ENCODE data around the gene ANO2.
"Not testable (repeated sequence)": the region's sequence is repeated elsewhere in the genome, so short reads cannot be mapped to it uniquely, and the experiment has no call there.

ANO2 gene

DNA sequence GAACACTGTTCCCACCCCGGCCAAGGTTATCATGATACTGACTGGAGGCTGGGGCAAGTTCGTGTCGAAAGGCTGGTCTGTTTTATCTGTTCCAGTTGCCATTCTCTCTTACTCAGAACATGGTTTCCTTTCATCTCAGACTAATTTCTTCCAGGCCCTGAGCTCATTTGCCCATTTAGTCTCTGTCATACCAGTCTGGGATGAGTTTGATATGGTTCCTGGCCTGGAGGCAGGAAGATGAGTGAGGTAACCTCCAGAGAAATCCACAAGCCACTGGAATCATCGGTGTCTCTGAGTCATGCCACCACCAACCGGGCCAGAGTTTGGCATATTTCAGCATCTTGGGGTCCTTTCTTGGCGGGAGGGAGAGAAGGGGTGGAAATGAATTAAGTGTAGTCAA, 398.4 kb downstream of the ANO2 start:
- no peak for DNase-seq (ENCODE audit: low spot score)

DNA sequence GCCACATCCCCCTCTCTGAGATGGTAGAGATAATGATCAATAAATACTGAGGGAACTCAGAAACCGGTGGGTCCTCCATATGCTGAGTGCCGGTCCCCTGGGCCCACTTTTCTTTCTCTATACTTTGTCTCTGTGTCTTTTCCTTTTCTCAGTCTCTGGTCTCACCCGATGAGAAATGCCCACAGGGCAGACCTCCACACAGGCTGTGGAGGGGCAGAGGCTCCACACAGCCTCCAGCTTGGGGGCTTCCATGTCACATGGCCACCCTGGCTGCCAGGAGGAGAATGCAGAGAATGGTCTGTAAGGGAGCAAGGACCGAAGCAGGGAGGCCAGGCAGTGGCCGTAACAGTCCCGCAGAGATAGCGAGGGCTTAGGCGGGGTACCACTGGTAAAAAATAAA, 407.3 kb downstream of the ANO2 start:
- DNase-seq (ENCODE audit: low spot score) = no peak

DNA sequence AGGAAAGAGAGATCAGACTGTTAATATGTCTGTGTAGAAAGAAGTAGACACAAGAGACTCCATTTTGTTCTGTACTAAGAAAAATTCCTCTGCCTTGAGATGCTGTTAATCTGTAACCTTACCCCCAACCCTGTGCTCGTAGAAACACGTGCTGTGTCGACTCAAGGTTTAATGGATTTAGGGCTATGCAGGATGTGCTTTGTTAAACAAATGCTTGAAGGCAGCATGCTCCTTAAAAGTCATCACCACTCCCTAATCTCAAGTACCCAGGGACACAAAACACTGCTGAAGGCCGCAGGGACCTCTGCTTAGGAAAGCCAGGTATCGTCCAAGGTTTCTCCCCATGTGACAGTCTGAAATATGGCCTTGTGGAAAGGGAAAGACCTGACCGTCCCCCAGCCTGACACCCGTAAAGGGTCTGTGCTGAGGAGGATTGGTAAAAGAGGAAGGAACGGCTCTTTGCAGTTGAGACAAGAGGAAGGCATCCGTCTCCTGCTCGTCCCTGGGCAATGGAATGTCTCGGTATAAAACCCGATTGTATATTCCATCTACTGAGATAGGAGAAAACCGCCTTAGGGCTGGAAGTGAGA, 407.9 kb downstream of the ANO2 start:
- DNase-seq (ENCODE audit: low spot score) = not testable (repeated sequence)

DNA sequence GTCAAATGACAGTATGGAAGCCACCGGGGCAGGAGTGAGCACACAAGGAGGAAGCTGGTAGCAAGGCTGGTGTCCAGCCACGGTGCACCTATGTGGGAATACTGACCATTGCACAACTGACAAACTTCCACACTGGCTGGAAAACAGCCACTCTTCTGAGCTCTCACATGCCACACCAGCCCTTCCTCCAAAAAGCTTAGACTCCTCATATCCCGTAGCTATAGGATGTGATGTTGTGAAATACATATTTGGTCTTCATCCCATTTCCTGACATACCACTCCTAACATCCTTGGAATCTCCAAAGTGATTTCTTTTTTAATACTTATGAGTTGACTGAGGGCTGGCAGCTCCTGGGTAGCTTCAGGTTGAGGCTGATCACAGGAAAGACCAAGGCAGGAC, 409.5 kb downstream of the ANO2 start:
- no peak for DNase-seq (ENCODE audit: low spot score)

DNA sequence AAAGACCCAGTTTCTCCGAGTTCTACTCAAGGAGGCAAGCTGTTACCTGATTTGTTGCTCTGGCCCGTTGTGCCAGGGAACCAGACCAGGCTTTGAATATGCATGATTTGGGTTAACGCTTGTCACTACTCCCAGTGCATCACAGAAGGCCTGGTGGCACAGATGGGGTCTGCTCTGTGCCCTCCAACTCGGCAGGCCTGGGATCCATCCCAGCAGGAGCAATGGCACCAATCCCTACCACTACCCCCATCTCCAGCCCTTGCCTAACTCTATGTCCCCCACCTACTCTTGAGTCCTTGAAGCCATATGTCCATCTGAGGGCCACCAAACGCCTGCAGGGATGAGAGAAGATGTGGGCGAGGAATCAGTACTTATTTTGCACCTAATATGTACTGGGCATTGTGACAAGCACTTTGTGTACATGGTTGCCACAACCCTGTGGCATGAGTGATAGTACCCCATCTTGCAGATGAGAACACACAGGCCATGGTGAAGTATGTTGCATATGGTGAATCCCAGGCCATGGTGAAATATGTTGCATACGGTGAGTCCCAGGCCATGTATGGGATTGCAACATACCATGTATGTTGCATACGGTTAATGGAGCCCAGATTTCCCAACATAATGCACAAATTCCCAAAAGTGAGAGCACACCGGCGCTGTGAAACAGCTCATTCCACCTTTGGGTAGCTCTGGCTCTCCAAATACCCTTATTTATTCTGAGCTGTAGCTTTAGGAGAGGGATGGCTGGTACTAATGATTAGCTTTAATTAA, 410.4 kb downstream of the ANO2 start:
- no peak for DNase-seq (ENCODE audit: low spot score)

DNA sequence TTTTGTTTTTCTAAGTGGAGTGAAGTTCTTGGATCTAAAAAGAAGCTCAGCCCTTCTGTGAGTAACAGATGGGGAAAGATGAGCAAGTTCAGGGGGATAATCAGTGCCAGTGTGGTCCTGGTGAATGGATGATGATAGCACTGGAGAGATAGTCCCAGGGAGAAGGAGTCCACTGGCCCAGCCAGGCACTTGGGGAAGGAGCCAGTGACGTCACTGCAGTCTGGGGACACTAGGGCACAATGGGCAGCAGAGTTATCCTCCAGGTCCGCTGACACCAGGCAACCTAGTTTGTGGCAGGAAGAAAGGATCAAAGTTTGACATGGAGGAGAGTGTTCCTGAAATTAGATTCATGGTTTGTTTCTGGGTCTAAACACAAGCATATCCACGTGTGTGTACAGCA, 411.7 kb downstream of the ANO2 start:
- DNase-seq (ENCODE audit: low spot score) = no peak

DNA sequence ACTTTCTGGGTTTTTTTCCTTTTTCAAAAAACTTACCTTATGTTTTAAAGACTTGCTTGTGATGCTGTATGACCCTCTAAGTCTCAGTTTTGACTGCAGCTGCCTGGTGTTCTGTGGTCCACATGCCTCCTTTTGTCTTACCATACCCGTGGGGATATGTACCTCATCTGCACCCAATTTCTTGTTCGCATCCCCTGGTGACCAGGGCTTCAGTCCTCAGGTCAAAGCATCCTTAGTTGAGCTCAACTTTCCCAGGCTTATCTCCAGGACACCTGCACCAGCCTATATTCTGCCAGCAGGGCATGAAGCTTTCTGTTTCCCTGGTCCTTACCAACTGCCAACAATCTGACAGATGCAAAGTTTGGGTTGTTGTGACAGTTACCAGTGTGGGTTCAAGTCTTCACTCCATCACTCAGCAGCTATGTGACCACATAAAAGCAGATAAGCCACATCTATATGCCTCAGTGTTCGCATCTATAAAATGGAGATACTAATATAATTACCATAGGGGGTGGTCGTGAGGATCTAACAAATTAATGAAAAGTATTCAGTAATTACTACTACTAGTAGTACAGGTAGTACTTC, 419.2 kb downstream of the ANO2 start:
- no peak for DNase-seq (ENCODE audit: low spot score)

DNA sequence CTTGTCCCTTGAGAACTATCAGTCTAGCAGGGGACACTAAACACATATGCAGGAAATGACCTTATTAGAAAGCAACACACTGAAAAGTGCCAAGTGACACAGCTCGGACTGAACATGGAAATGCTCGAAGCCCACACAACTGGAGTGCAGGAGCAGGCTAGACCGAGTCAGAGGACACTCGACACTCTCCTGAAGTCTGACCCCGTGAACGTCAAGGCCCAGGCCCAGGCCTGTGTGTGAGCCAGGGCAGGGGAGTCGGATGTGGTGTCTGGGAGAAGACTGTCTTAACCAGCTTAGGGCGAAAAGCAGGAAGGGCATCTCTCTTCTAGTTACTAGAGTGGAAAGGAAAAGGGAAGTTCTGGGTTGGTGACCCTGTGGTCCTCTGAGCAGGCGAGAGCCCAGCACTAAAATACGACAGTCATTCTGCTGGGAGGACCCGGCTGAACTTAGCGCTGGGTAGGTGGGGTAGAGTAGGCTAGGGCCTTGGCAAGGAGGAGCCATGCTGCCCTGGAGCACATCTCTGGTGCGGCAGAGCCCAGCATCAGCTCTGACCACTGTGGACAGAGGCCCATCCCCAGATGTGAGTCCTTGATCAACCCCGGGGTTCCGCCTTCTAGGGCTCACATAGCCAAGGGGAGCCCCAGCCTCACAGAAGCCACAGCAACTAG, 420.2 kb downstream of the ANO2 start:
- no peak for DNase-seq (ENCODE audit: low spot score)

DNA sequence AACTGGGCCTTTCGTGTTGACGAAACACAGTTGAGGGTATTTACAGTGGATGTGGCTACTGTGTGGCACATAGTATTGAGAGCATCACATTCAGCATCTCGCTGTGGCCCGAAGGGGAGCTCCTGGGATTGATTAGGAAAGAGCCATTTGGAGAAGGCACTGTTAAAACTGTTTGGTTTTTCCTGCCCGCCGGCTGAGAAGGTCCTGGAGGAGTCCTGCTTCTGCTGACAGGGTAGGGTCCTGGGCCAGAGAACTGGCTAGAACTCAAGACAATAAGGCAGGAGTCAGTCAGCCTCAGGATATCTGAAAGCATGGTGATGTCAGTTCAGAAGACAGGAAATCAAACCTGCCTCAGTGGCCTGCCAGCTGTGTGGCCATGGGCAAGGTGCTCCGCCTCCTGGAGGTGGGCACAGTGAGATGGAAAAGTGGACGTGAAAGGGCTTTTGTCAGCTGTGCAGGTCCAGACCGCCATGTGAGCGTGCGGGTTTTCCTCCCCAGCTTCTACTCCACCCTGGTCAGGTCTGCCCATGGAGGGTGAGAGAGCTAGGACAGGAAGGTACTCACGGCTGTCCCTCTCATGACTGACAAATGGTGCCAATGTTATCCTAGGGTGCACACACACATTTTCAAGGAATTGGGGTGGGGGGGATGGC, 420.8 kb downstream of the ANO2 start:
- DNase-seq (ENCODE audit: low spot score) = no peak

DNA sequence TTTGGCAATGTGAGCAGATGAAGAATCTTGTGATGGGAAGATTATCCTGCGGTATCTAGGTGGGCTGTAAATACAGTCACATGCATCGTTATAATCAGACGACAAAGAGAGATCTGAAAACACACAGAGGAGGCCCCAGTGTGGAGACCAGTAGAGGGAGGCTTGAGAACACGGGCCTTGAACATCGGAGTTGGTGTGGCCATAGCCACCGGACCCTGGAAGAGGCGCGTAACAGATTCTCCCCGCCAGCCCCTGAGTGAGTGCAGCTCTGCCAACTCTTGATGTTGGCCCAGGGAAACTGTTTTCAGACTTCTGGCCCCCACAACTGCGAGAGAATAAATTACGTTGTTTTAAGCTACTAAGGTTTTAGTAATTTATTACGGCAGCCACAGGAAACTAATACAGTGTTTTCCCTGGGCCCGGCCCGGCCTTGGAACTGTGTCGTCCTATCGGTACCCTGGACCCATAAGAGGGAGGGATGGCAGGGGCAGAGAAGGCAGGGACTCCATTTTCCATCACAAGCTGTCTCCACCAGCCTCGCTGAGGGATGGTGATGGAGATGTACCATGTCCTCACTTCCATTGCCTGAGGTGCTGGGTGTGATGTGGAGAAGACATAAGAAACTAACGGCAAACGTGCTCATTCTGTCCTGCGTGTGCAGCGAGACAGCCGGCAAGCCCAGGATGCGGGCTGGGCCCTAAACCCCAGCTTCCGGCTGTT, 421.5 kb downstream of the ANO2 start:
- DNase-seq (ENCODE audit: low spot score) = no peak

DNA sequence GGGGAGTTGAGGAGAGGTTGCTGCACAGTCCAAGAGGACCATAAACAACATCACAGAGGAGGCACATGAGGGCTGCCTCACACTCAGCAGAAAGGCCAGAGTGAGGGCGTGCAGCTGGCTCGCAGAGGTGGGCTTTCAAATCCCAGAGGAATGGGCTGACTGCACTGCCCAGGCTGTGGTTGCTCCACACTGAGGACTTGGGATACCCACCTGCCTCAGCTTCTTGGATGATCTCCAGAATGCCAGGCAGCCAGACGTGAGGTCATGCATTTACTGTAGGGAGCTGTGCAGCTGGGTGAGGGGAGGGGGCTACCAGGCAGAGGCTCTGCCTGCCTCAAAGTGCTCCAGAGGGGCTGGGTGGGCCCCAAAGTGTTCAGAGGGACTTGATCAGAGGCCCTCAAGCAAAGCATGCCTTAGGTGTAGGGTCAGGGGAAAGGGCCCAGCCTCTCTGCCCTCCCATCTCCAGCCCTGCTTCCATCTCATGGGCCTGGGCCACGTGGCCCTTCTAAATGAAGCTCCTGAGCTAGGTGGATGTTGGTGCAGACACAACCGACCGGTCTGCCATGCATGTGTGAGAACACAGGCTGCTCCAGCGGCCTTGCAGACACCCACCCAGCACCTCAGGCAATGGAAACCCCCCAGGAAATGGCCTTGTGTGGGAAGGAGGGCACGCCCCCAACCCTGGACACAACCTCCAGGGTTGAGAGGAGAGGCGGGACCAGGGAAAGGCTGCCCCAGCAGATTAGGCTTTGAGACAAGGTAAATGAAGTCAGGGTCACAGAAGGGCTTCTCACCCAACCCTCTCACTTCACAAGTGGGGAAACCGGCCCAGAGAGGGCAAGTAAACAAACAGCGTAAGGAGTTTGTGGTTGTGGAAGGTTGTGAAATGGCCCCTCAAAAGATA, 422.4 kb downstream of the ANO2 start:
- DNase-seq (ENCODE audit: low spot score) = no peak

DNA sequence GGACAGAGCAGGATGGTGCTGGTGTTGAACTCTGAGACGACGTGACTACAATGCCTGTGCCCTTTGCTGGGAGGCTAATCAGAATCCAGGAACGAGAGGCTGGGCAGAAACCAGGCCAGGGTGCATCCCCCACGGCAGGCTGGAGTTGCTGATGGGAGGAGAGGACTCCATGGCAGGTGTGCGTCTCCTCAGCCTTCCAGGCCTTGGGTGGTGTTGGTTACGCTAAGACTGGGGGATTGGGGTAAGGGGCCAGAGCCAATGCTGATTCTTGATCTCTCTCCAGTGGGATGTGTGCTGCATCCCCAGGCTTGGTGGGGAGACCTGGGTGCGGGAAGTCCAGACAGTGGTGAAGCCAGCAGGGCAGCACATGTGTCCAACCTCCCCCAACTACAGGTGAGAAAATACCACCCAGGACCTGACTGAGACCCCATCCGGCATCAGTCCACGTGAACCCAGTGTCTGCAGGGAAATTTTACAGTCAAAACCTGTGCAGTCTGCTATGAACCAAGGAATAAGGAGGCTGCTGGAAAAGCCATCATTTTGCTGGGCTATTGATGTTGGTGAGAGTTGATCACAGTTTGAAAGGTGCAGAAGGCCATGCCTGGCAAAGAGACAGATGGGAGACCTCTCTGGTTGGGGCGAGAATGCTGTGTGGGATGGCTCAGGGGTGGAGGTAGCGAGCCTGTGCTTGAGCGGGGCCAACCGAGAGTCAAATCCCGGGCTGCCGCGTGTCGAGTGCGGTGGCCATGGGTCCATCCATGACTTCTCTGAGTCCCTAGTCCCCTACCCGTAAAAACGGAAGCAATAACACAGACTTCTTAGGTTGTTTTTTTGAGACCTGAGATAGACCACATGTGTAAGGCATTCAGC, 423.4 kb downstream of the ANO2 start:
- DNase-seq (ENCODE audit: low spot score) = no peak

DNA sequence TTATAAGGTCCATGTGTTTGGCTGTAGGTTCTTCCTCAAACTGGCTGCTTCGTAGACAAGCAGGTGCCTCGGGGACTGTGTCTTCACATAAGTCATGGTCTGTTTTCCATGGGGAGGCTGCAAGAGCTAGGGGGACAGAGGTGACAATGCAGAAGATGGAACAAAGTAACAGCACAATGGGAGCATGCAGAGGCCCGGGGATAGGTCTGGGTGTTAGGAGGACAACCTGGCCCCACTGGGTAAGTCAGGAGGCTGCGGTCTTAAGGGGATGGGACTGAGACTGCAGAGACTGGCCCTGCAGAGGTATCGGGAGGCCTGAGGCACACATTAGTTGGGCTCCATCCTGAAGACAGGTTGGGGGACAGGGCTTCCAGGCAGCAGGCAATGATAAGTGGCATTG, 424.2 kb downstream of the ANO2 start:
- no peak for DNase-seq (ENCODE audit: low spot score)

DNA sequence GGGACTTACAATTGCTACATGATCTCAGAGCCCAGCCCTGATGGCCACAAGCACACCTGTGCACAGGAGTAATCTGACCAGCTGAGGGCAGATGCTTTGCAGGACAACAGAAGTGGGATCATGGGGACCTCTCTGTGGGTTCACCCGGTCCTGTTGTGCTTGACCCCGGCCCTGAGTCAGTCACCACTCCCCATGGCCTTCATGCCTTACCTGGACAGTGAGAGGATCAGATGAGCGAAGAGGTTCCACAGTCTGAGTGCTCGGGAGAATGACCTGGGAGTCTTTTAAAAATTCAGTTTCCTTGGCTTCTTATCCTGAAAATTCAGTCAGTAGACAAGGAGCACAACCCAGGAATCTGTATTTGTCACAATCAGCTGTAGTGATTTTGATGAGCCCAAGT, 425.0 kb downstream of the ANO2 start:
- no peak for DNase-seq (ENCODE audit: low spot score)

DNA sequence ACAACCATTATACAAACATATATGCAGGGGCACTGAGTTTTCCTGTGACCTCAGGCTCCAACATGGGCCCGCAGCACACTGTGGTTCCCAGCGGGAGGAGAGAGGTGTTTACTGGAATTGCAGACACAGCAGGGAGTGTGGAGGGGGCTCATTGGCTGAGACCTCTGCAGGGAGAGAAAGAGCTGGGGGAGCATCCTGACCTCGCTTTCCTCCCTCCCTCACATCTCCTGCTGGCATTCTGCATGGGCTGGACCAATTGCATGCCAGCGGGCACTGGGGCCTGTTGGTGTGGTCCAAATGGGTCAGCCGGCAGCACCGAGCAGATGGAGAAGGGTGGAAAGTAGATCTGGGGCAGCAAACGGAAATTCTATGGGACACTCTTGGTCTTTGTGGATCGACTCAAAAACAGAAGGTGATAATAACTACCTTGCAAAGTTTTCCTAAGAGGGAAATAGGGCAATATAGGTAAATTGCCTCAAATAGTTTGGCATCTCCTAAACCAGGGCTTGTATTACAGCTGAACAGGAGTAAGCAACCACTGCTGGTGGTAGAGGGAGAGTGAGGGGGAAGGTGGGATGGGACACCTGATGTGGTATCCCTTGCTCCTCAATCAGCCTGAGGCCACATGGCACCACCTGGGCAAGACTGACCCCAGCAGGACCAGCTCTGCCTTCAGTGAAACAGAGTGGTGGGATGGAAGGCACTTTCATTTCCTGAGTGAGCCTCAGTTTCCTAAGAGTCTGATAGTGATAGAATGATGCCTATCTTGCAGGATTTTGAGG, 426.3 kb downstream of the ANO2 start:
- no peak for DNase-seq (ENCODE audit: low spot score)

DNA sequence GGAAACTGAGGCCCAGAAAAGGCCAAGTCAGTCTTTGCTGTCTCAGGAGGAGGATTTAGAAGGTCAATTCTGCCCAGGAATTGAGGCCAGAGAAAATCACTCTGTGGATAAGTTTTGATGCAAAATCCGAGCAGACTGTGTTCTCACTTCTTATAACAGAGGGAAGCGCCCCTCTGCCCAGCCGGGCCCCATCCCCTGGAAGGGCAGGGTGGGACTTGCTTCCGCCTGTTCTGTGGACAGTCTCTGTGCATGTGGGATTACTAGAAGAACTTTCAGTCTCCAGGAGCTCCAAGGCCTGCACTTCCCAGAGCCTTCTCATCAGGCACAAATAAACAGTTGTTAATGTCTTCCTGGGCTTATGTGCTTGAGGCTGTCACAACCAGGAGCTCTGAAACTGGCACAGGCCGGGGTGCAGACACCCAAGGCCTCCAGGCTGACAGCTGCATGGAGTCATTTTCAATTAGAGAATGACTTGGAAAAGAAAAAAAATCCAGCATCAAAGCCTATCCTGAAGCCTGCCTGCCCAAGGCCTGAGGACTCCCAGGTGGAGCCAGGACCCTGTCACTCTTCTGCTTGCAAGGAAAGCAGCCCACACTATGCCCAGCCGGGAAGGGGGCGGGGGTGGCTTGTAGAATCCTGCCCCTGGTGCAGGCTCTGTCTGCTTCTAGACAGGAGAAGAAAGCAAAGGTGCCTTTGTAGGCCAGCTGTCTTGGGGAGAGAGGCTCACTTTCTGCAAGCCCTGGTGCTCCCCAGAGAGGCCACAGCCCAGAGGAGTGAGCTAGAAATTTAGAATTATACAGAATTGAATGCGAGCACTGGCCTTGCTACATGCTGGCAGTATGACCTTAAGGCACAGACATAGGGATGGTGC, 428.5 kb downstream of the ANO2 start:
- no peak for DNase-seq (ENCODE audit: low spot score)

DNA sequence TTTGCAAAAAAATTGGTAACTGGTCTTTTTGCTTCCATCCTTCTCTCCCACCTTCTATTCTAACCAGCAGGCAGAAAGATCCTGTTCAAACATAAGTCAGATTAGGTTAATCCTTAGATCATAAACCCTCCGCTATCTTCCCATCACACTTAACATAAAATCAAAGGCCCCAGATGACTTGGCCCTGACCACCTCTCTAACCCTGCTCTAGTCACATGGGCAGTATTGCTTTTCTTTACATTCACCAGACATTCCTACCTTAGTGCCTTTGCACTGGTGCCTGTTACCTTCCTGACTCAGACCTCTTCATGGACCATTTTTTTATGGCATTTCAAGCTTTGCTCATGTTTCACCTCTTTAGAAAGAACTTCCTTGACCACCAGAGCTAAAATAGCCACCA, 429.6 kb downstream of the ANO2 start:
- no peak for DNase-seq (ENCODE audit: low spot score)

DNA sequence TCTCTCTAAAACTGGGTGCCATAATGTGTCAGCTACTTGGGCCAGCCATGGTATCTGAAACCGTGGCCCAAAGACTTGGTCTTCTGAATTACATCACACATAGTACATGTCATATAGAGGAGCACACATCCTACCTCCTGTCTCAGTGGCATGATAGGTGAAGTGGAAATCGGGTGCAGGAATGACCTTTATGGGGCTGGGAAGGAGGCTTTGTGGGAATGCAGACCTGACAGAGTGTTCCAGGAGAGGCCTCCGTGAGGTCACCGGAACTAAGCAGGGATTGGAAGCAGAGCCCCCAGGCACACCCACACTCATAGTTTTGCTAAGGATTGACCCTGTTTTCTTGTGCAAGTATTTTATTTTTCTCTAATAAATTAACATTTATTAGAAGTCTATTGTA, 430.5 kb downstream of the ANO2 start:
- DNase-seq (ENCODE audit: low spot score) = no peak
